GM12873 (cell line): ENCODE results near the gene OR52B6.

Experiments
- TF ChIP-seq, protein P1 (sequence below): IDR thresholded peaks from 2 replicates; pipeline ENCODE4 v1.5.1; 2012; ENCODE audit warnings: low read depth, mild to moderate bottlenecking, moderate library complexity, low read length, control low read depth; ENCODE audit not compliant: insufficient read depth; ENCODE audit errors: missing control alignments

The OR52B6 gene, protein sequence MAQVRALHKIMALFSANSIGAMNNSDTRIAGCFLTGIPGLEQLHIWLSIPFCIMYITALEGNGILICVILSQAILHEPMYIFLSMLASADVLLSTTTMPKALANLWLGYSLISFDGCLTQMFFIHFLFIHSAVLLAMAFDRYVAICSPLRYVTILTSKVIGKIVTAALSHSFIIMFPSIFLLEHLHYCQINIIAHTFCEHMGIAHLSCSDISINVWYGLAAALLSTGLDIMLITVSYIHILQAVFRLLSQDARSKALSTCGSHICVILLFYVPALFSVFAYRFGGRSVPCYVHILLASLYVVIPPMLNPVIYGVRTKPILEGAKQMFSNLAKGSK

DNA sequence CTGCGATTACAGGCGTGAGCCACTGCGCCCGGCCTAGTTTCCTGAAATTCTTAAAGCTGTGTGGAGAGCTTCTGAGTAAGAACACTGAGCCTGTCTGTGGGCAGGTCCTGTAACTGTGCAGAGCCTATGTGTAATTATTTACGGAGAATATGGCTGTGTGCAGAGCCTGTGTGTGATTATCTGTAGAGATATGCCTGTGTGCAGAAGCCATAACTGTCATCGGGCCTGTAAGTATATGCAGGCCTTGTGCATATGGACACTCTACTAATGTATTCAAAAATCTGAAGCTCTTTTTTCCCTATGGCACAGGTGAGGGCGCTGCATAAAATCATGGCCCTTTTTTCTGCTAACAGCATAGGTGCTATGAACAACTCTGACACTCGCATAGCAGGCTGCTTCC lies at the start of gene OR52B6:
OR52B6 (plus strand) TSS at position 301 of the 400 bp plus-strand sequence; CDS start at position 301, 0 bp downstream.
- TF ChIP-seq, protein P1, sequence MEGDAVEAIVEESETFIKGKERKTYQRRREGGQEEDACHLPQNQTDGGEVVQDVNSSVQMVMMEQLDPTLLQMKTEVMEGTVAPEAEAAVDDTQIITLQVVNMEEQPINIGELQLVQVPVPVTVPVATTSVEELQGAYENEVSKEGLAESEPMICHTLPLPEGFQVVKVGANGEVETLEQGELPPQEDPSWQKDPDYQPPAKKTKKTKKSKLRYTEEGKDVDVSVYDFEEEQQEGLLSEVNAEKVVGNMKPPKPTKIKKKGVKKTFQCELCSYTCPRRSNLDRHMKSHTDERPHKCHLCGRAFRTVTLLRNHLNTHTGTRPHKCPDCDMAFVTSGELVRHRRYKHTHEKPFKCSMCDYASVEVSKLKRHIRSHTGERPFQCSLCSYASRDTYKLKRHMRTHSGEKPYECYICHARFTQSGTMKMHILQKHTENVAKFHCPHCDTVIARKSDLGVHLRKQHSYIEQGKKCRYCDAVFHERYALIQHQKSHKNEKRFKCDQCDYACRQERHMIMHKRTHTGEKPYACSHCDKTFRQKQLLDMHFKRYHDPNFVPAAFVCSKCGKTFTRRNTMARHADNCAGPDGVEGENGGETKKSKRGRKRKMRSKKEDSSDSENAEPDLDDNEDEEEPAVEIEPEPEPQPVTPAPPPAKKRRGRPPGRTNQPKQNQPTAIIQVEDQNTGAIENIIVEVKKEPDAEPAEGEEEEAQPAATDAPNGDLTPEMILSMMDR = no peak

DNA sequence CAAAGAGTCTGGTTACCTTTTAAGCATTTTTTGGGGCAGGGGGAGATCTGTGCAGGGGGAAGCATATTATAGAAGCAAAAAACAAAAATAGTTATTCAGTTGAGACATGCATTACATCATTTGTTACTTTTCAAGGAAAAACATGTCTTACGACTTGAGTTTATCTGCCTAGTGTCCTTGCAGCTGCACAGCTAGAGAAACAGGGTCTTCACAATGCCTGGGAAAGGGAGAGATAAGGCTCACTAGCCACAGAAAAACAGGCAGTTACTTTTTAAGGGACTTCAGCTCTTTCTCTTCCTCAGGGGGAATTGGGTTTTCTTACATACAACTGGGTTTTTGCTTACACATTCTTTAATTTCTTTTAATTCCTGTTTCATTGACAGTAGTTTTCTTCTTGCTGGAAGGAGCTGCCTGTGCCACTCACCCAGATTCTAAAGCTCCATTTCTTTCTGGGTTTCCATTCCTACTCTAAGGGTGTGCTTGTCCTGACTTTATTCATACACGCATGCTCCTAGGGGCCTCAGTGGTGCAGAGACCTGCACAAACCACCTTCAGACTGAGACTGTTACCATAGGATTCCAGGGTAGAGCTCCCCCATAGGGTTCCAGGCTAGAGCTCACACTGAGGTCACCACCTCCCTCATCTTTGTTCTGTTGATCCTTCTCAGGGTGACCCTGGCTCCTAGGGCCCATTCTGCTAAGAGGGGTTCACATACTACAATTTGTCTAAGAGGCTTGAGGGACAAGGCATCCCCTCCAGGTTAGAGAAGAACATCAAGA lies 49.4 kb upstream of the OR52B6 start:
- TF ChIP-seq, protein P1 = no peak

DNA sequence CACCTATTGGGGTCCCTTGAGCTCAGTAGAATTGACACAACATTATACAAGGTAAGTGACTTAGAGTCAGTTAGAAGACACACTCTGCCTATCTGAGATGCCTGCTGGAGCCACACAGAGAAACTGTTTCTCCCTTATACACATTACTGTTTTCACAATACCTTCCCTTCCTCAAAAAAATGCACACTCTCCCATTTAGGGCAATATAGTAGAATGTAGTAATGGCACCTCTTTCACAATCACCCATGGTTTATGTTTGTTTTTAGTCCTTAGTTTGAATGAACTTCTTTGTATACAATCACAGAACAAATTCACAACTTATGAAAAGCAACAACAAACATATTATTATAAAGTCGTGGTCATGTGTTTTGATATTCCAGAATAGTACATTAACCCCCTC lies 46.6 kb upstream of the OR52B6 start:
- TF ChIP-seq, protein P1 = no peak

DNA sequence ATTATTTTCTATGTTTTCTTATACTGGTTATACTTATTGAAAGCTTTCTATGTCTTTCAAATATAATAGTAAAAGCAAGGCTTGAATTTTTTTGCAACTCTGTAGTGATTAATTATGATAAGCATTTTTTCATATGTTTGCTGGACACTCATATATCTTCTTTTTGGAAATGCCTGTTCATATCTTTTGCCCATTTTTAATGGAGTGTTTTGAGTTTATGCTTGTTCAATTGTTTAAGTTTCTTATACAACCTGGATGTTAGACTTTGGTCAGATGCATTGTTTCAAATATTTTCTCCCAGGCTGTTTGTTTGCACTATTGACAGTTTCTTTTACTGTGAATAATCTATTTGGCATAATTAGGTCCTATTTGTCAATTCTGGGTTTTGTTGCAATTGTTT lies 44.2 kb upstream of the OR52B6 start:
- TF ChIP-seq, protein P1 = no peak

DNA sequence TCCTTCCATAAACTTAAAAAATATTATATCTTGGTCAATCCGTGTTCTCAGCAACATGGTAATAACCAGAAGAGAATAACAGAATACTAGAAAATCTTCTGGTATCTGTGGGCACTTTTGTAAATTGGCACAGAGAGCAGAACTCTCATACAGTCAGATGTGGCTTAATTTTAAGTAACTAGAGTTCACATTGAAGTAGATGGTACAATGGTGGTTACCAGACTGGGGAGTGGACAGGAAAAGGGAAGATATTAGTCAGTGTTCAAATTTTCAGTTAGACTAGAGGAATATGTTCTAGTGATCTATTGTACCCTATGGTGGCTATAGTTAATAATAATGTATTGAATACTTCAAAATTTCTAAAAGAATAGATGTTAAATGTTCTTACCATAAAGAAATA lies 39.2 kb upstream of the OR52B6 start:
- TF ChIP-seq, protein P1 = no peak

DNA sequence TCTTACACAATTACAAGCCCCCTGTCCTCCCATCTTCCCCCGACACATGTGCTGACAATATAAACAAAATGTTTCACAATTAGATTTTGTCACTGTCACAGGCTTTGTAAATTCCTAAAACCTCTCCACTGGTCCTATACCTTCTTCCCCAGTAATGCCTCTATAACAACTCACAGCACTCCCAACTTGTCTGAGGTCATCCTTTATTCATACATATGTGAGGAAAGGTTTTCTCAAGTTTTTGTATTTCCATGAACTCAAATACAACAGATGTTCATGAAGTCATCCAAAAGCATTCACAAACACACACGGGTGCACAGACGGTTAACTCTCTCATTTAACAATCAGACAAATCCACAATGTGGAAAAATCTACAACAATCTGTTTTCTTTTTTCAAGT lies 34.2 kb upstream of the OR52B6 start:
- TF ChIP-seq, protein P1 = no peak

DNA sequence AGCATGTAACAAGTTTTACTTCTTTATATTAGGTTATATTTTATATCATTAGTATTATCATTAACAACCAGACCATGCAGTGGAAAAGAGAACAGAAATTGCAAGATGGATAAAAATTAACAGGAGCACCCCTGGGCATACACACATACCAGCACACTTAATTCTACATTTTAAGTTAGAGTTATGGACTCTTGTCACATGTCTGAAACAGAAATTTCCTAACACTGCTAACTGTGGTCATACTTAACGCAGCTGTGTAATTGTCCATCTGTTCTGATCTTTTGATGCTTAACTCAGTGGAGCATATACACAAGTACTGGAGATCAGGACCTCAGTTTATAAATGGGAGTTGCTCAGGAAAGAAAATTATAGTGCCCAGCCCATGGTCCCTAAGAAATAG lies 32.7 kb upstream of the OR52B6 start:
- TF ChIP-seq, protein P1 = no peak
